NT2/D1 (cell line): ENCODE data around the gene KCTD18.

ENCODE experiments used
- DNase-seq: peaks from one replicate; pipeline ENCODE4 v3.0.0-alpha.2; 2011; ENCODE audit warnings: low read depth, low spot score
- H3K27me3 ChIP-seq: 2 replicates; pipeline ENCODE4 v1.6.0; 2011; ENCODE audit warnings: mild to moderate bottlenecking; ENCODE audit not compliant: insufficient read length, insufficient read depth
- H3K36me3 ChIP-seq: 2 replicates; pipeline ENCODE4 v1.6.1; 2011; ENCODE audit warnings: mild to moderate bottlenecking, low read length, mixed read lengths; ENCODE audit not compliant: insufficient read depth, insufficient read length
- H3K4me1 ChIP-seq: 2 replicates; pipeline ENCODE4 v1.5.1; 2011; ENCODE audit not compliant: insufficient read depth, insufficient read length
- H3K4me3 ChIP-seq: 2 replicates; pipeline ENCODE4 v1.5.1; 2011; ENCODE audit warnings: low read depth; ENCODE audit not compliant: insufficient read length
- H3K9ac ChIP-seq: 2 replicates; pipeline ENCODE4 v1.6.0; 2011; ENCODE audit warnings: low read depth; ENCODE audit not compliant: insufficient read length
- H3K9me3 ChIP-seq: 2 replicates; pipeline ENCODE4 v1.5.1; 2011; ENCODE audit warnings: mild to moderate bottlenecking, low read length; ENCODE audit not compliant: insufficient read depth
- SUZ12 ChIP-seq: IDR thresholded peaks from 2 replicates; pipeline ENCODE4 v1.6.1; 2011; ENCODE audit not compliant: insufficient read length, insufficient read depth; ENCODE audit errors: extremely low read depth
- YY1 ChIP-seq: IDR thresholded peaks from 2 replicates; pipeline ENCODE4 v1.6.1; 2011; ENCODE audit not compliant: insufficient read length, insufficient read depth
- ZNF274 ChIP-seq: IDR thresholded peaks from 2 replicates; pipeline ENCODE4 v1.6.1; 2011; ENCODE audit warnings: mild to moderate bottlenecking, low read depth, low read length

Gene KCTD18

GRCh38 chr2:200455958-200456421 is 53.9 kb downstream of the KCTD18 start:
- peaks cover 14% of the 10 kb centered on the region for H3K36me3 ChIP-seq
- H3K9me3 ChIP-seq: no peaks in the 10 kb centered on the region
- no peak overlapping the region for H3K4me3 ChIP-seq
- no peak overlapping the region for H3K9ac ChIP-seq
- no peak for TF ChIP-seq ZNF274
- no peaks in the 10 kb centered on the region for H3K4me1 ChIP-seq
- H3K27me3 ChIP-seq: no peaks in the 10 kb centered on the region
- DNase-seq: no peak

- no peaks in the 10 kb centered on the region for H3K27me3 ChIP-seq
- peaks cover 14% of the 10 kb centered on the region for H3K36me3 ChIP-seq
- no peak overlapping the region for H3K9ac ChIP-seq
- TF ChIP-seq SUZ12 (no peak), ZNF274 (no peak), YY1 (no peak)
- DNase-seq: no peak
- H3K4me1 ChIP-seq: no peaks in the 10 kb centered on the region
- H3K9me3 ChIP-seq: no peaks in the 10 kb centered on the region
- no peak overlapping the region for H3K4me3 ChIP-seq
These were observed 54.7 kb downstream of the KCTD18 start for GRCh38 chr2:200454927-200455801.

GRCh38 chr2:200453853-200454534 is 55.9 kb downstream of the KCTD18 start:
- Histone ChIP-seq H3K9ac (no peak overlapping the region), H3K36me3 (peaks cover 10% of the 10 kb centered on the region), H3K4me3 (no peak overlapping the region), H3K27me3 (no peaks in the 10 kb centered on the region), H3K4me1 (no peaks in the 10 kb centered on the region), H3K9me3 (no peaks in the 10 kb centered on the region)
- no peak for DNase-seq
- TF ChIP-seq SUZ12: no peak
- TF ChIP-seq YY1: no peak
- TF ChIP-seq ZNF274: no peak

- no peak for DNase-seq
- Histone ChIP-seq H3K27me3 (no peaks in the 10 kb centered on the region), H3K36me3 (peaks cover 10% of the 10 kb centered on the region), H3K9ac (no peak overlapping the region), H3K4me1 (no peaks in the 10 kb centered on the region), H3K9me3 (no peaks in the 10 kb centered on the region), H3K4me3 (no peak overlapping the region)
- no peak for TF ChIP-seq ZNF274
- TF ChIP-seq SUZ12: no peak
- TF ChIP-seq YY1: no peak
These were observed 56.6 kb downstream of the KCTD18 start for GRCh38 chr2:200453142-200453852.

GRCh38 chr2:200452377-200452776 is 57.5 kb downstream of the KCTD18 start:
- H3K4me1 ChIP-seq: no peaks in the 10 kb centered on the region
- no peak for DNase-seq
- no peak overlapping the region for H3K9ac ChIP-seq
- no peak overlapping the region for H3K4me3 ChIP-seq
- H3K27me3 ChIP-seq: no peaks in the 10 kb centered on the region
- no peaks in the 10 kb centered on the region for H3K9me3 ChIP-seq
- H3K36me3 ChIP-seq: peaks cover 9% of the 10 kb centered on the region
- TF ChIP-seq YY1 (no peak), ZNF274 (no peak), SUZ12 (no peak)

GRCh38 chr2:200451511-200451910 is 58.4 kb downstream of the KCTD18 start:
- DNase-seq: no peak
- Histone ChIP-seq H3K4me1 (no peaks in the 10 kb centered on the region), H3K36me3 (peaks cover 9% of the 10 kb centered on the region), H3K27me3 (no peaks in the 10 kb centered on the region), H3K9ac (no peak overlapping the region), H3K4me3 (no peak overlapping the region), H3K9me3 (no peaks in the 10 kb centered on the region)
- TF ChIP-seq SUZ12: no peak
- no peak for TF ChIP-seq ZNF274
- no peak for TF ChIP-seq YY1

GRCh38 chr2:200450288-200450687 is 59.6 kb downstream of the KCTD18 start:
- H3K9ac ChIP-seq: no peak overlapping the region
- no peaks in the 10 kb centered on the region for H3K9me3 ChIP-seq
- H3K36me3 ChIP-seq: peaks cover 6% of the 10 kb centered on the region
- H3K4me3 ChIP-seq: no peak overlapping the region
- TF ChIP-seq YY1: no peak
- TF ChIP-seq SUZ12: no peak
- no peak for TF ChIP-seq ZNF274
- DNase-seq: no peak
- no peaks in the 10 kb centered on the region for H3K27me3 ChIP-seq
- H3K4me1 ChIP-seq: peaks cover 2% of the 10 kb centered on the region
